HG02885 (cell line): ENCODE data around the gene NLGN2.
A peak's percentile ranks its signal among the peaks of the same experiment; 100 is the strongest.

Experiments
- ATAC-seq: cut with Tn5 transposase; IDR thresholded peaks from one replicate; pipeline ENCODE4 v1.9.1; 2021; ENCODE audit warnings: mild to moderate bottlenecking; ENCODE audit not compliant: unreplicated experiment, poor library complexity

NLGN2 gene

GRCh38 chr17:7391307-7391706, 16.3 kb upstream of the NLGN2 start:
- ATAC-seq: no peak

GRCh38 chr17:7392696-7393612, 14.7 kb upstream of the NLGN2 start:
- ATAC-seq: no peak

GRCh38 chr17:7393613-7394451, 13.8 kb upstream of the NLGN2 start:
- peak; percentile 58 for ATAC-seq

- peak; percentile 85 for ATAC-seq
These were observed 13.0 kb upstream of the NLGN2 start, which contains the start of gene PLSCR3 for GRCh38 chr17:7394452-7395191. Gene PLSCR3 (minus strand): TSS chr17:7394525. CDS start chr17:7394110, 415 bp downstream.

GRCh38 chr17:7396147-7396546, 11.5 kb upstream of the NLGN2 start:
- ATAC-seq: no peak

GRCh38 chr17:7398612-7399011, 9.0 kb upstream of the NLGN2 start:
- ATAC-seq: no peak

GRCh38 chr17:7403043-7403726, 4.5 kb upstream of the NLGN2 start:
- ATAC-seq: no peak

GRCh38 chr17:7403727-7403976, 4.0 kb upstream of the NLGN2 start:
- ATAC-seq: no peak

- ATAC-seq: peak; percentile 96
These were observed 3.5 kb upstream of the NLGN2 start, which contains the start of gene TMEM256 for GRCh38 chr17:7403977-7404736. Gene TMEM256 (minus strand): TSS chr17:7404097. CDS start chr17:7404084, 13 bp downstream.

GRCh38 chr17:7404737-7405349, 2.8 kb upstream of the NLGN2 start:
- ATAC-seq: no peak

GRCh38 chr17:7405350-7406234, 2.1 kb upstream of the NLGN2 start:
- no peak for ATAC-seq

GRCh38 chr17:7406235-7406825, 1.3 kb upstream of the NLGN2 start:
- no peak for ATAC-seq

GRCh38 chr17:7407082-7407481, 563 bp upstream of the NLGN2 start:
- no peak for ATAC-seq

- ATAC-seq: no peak
These were observed 645 bp downstream of the NLGN2 start for GRCh38 chr17:7408252-7408727.

- ATAC-seq: no peak
These were observed 1.2 kb downstream of the NLGN2 start for GRCh38 chr17:7408863-7409262.

GRCh38 chr17:7409716-7410115, 2.1 kb downstream of the NLGN2 start:
- ATAC-seq: no peak

GRCh38 chr17:7410634-7411426, 3.2 kb downstream of the NLGN2 start:
- no peak for ATAC-seq
